Measurements from ENCODE around the gene KCNE3.

Gene KCNE3

DNA sequence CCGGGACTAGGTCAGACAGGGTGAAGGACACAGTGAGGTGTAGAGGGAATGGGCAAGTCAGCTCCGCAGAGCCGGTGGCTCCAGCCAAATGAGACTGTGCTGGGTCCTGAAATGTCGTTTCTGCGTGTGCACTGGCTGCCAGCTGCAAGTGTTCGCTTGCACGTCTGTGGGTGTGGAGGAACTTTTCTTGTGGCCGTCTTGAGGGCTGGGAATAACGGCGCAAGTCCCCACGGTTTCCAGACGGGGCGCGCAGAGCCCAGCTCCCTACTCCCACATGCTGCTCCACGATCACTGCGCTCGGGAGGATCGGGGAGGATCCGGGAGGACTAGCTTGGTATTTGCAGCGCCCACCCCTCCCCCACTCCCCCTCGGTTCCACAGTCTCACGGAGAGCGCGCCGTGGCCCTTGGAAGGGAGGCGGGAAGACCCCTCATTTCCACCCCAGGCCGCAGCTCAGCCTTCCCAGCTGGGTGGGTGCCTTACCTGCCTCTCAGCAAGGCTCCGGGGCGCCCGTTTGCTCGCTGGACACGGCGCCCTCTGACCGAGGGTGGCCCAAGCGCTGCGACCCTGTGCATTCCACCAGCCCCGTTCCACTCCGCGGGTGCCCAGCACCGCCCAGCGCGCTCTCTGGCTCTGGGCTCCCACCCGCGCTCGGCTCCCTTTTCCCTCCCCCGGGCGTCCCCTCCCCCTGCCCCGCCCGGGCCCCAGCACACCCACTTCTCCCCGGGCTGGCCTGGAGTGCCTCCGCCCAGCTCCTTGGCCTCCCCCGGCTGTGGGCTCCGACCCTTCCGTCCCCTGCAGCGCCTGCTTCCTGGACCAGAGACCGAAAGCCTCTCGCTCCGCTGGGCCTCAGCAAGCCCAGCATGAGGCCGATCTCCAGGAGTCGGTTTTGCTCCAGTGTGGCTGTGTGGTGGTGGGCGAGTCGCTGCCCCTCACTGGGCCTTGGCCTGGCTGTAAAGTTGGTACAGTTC is at the start of gene KCNE3:
Gene KCNE3 (minus strand): TSS at position 634 of the 970 bp plus-strand sequence. CDS start 9,986 bp downstream, outside the sequence.
- no peak for DNase-seq

DNA sequence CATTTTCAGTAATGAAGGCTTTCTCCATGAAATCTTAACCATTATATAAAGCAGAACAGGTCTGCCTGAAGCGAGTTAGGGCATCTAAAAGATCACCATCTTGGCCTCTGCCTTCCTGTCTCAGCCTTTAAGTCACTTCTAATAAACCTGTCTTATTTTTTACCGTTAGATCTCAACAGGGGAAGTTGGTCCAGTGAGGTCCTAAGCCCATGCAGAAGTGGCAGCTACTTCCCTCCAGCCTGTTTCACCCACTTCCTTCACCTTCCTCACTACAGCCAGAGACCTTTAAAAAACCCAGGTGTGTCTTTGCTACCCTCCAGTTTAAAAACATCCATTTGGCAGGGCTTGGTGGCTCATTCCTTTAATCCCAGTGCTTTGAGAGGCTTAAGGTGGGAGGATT is 40.2 kb upstream of the KCNE3 start:
- DNase-seq = no peak

GRCh38 chr11:74506823-74507222 is 39.5 kb upstream of the KCNE3 start:
- no peak for DNase-seq

GRCh38 chr11:74505911-74506310 is 38.6 kb upstream of the KCNE3 start:
- DNase-seq = no peak

DNA sequence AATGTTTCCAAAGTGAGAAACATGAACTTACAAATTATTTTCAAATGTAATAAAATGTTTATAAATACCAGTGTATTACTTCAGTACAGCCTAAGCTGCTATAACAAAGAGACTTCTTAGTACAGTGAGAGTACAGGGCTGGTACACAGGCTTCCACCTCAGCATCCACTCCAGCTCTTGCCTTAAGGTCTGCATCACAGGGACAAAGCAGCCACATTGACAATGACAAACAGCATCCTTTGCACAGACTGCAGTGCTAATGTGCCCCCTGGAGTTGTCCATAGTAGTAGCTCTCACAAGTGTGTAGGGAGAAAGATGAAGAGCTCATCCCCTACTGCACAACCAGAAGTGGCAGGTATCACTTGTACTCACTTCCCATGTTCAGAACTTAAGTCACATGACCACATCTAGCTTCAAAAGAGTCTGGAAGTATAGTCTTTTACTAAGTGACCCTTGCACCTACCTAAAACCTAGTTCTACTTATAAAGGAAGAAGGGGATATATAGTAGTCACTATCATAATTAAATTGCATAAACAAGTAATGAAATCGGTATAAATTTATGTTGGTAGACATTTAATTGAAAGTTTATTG is 36.8 kb upstream of the KCNE3 start:
- no peak for DNase-seq

GRCh38 chr11:74494916-74495315 is 27.6 kb upstream of the KCNE3 start:
- DNase-seq = no peak

DNA sequence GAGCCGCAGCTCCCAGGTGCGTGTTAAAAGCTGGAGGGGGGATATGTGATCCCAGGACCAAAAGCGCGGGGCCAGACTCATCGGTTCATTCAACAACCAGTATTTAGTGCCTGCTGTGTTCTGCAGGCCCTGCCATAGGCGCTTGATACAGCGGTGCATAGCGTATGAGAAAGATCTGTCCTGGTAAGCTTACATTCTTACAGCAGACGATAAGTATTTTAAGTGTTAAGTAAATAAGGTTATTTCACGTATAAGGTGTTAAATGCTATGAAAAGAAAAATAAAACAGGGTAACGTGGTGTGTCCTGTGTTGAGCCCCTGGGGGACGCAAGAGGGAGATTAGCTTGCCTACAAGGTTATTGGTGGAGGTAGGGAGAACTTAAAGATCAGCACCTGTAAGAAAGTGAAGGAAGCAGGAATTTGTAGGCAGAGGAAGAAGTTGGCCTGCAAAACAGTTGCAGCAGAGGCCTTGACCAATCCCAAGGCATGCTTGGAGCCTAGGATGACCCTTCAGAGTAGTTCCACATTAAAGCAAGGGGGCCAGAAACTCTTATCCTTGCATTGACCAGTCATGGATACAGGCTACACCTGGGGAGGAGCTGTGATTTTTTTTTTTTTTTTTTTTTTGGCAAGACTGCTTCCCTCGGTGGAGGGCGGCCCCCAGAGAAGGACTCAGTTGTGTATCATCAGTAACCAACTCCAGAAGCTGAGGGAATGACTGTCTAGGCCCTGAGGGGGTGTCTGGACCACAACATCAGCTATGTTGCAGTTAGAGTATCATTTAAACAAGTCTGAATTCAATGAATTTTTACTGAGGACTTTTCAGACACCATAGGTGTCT is 26.7 kb upstream of the KCNE3 start:
- no peak for DNase-seq

- peak; percentile 80 for DNase-seq
These were observed 25.8 kb upstream of the KCNE3 start, which contains the start of gene LIPT2 for GRCh38 chr11:74492974-74493790. Gene LIPT2, minus strand, starts transcription at chr11:74493724. Its CDS starts 21 bp downstream, at chr11:74493703.

- no peak for DNase-seq
These were observed 24.7 kb upstream of the KCNE3 start for GRCh38 chr11:74492084-74492483.

- DNase-seq = no peak
These were observed 23.6 kb upstream of the KCNE3 start for GRCh38 chr11:74490941-74491340.

GRCh38 chr11:74487875-74488274 is 20.5 kb upstream of the KCNE3 start:
- no peak for DNase-seq

DNA sequence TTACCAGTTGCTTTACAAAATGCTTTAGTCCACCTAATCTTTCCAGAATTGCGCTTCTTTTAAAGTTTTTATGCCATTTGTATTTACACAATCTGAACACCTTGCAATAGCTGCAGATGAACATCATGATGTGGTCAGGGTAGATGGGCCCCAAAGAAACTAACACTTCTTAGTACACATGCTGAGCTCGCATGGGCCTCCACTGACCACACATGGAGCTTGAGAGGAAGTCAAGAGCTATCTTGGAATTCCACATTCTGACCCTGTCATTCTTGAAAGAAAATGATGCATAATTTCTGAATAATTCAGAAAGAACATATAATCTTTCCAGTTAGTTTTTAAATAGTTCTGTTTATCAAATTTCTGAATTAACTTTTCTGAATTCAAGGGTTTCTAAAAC is 18.5 kb upstream of the KCNE3 start:
- no peak for DNase-seq

- DNase-seq = no peak
These were observed 13.5 kb upstream of the KCNE3 start for GRCh38 chr11:74480688-74481417.

- DNase-seq = no peak
These were observed 12.4 kb upstream of the KCNE3 start for GRCh38 chr11:74479732-74480123.

- no peak for DNase-seq
These were observed 11.8 kb upstream of the KCNE3 start for GRCh38 chr11:74478877-74479731.

- no peak for DNase-seq
These were observed 9.2 kb upstream of the KCNE3 start for GRCh38 chr11:74476536-74476935.

GRCh38 chr11:74474316-74474715 is 7.0 kb upstream of the KCNE3 start:
- DNase-seq = no peak

GRCh38 chr11:74473382-74474173 is 6.2 kb upstream of the KCNE3 start:
- no peak for DNase-seq

- no peak for DNase-seq
These were observed 4.5 kb upstream of the KCNE3 start for GRCh38 chr11:74471668-74472429.
